Keratinocyte (primary cell): ENCODE results near the gene FAM136A.

Source experiments
- EZH2 ChIP-seq: IDR thresholded peaks from one replicate; pipeline ENCODE4 v1.6.1; 2012; ENCODE audit warnings: inconsistent platforms, mild to moderate bottlenecking, low read length, moderate library complexity
- TF ChIP-seq, protein P1 (sequence below), 3 experiments: IDR thresholded peaks in 1 of 3; conservative IDR thresholded peaks in 1 of 3; optimal IDR thresholded peaks in 1 of 3; 2 replicates in 2 of 3; 3 replicates in 1 of 3; pipeline versions ENCODE3 to v1.5.1; 2011; ENCODE audit warnings: low read length in 3 of 3, mild to moderate bottlenecking in 3 of 3, moderate library complexity in 2 of 3, control low read depth in 1 of 3, inconsistent platforms in 1 of 3; ENCODE audit not compliant: insufficient read depth in 2 of 3; ENCODE audit errors: extremely low read depth in 1 of 3

DNA sequence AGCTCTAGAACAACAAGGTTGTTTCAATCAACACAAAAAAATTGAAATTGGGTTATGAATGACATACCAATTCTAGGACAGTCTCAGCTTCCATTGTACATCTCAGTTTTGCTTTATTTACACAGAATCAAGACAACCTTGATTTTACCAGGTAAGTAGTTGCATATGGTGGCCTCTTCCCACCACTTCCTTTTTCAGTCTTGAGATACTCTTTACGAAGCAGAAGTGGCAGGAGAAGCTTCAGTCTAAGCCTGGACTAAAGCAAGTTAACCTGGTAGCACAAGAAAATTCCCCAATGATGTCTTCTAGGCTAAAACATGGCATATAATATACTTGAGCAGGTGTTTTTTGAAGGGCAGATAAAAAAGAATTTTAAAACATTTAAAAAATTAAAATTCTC is 10.7 kb upstream of the FAM136A start:
- TF ChIP-seq EZH2 = no peak
- TF ChIP-seq, protein P1, sequence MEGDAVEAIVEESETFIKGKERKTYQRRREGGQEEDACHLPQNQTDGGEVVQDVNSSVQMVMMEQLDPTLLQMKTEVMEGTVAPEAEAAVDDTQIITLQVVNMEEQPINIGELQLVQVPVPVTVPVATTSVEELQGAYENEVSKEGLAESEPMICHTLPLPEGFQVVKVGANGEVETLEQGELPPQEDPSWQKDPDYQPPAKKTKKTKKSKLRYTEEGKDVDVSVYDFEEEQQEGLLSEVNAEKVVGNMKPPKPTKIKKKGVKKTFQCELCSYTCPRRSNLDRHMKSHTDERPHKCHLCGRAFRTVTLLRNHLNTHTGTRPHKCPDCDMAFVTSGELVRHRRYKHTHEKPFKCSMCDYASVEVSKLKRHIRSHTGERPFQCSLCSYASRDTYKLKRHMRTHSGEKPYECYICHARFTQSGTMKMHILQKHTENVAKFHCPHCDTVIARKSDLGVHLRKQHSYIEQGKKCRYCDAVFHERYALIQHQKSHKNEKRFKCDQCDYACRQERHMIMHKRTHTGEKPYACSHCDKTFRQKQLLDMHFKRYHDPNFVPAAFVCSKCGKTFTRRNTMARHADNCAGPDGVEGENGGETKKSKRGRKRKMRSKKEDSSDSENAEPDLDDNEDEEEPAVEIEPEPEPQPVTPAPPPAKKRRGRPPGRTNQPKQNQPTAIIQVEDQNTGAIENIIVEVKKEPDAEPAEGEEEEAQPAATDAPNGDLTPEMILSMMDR (optimal IDR thresholded peaks at IDR 0.05 in 1 of 3, IDR thresholded peaks at IDR 0.05 in 1 of 3, conservative IDR thresholded peaks at IDR 0.05 in 1 of 3; ENCODE audit: extremely low read depth in 1 of 3, insufficient read depth in 2 of 3, low read length in 3 of 3) = no peak
